ENCODE measurements around the gene TRIP13.

DNA sequence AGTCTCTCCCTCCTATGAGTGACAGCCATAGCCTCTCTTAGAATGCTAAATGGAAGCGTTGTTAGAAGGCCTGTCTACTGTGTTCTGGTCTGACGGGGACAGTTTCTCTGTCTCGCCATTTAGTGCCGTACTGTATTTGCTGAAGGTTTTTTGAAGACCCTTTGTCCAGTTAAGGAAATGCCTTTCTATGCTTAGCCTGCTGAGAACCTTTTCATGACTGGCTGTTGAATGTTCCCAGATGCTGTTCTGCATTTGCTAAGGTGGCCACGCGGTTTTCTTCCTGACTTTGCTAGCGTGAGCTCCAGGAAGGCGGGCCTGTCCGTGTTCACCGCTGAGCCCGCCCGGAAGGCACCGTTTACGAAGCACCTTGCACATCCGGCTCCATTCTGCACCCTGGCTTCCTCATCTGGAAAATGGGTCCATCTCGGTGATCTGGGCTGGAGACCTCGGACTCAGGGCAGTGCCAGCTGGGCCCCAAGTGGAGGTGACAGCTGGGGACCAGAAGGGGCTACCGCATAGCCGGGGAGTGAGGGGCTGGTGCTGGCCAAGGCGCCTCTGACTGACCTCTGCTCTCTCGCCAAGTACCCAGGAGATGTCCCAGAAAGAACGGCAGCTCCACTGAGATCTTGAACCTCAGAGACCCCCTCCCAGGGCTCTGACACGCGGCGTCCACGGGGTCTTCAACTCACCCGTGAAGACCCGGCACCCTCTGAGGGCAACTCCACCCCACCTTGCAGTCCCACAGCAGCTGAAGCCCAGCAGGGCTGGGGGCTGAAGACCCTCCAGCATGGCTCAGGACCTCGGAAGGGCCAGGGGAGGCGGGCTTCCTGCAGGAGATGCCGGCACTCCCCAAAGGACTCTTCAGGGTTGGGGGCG, 63.4 kb downstream of the TRIP13 start:
- TF ChIP-seq, protein P1, sequence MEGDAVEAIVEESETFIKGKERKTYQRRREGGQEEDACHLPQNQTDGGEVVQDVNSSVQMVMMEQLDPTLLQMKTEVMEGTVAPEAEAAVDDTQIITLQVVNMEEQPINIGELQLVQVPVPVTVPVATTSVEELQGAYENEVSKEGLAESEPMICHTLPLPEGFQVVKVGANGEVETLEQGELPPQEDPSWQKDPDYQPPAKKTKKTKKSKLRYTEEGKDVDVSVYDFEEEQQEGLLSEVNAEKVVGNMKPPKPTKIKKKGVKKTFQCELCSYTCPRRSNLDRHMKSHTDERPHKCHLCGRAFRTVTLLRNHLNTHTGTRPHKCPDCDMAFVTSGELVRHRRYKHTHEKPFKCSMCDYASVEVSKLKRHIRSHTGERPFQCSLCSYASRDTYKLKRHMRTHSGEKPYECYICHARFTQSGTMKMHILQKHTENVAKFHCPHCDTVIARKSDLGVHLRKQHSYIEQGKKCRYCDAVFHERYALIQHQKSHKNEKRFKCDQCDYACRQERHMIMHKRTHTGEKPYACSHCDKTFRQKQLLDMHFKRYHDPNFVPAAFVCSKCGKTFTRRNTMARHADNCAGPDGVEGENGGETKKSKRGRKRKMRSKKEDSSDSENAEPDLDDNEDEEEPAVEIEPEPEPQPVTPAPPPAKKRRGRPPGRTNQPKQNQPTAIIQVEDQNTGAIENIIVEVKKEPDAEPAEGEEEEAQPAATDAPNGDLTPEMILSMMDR (IDR thresholded peaks at IDR 0.05; ENCODE audit: low read depth, low read length): no peak
- TF ChIP-seq EZH2phosphoT487 (IDR thresholded peaks at IDR 0.05; ENCODE audit: low read depth): no peak
